Measurements from ENCODE around the gene ONECUT3. TPM values are rescaled to one million over a fixed set of nuclear protein-coding genes. Genes with fewer than 3 reads are reported as not detected.
A peak's percentile ranks its signal among the peaks of the same experiment; 100 is the strongest.

ONECUT3 gene
- total RNA-seq, 1 experiment from 2014 or later: 0.04 TPM

DNA sequence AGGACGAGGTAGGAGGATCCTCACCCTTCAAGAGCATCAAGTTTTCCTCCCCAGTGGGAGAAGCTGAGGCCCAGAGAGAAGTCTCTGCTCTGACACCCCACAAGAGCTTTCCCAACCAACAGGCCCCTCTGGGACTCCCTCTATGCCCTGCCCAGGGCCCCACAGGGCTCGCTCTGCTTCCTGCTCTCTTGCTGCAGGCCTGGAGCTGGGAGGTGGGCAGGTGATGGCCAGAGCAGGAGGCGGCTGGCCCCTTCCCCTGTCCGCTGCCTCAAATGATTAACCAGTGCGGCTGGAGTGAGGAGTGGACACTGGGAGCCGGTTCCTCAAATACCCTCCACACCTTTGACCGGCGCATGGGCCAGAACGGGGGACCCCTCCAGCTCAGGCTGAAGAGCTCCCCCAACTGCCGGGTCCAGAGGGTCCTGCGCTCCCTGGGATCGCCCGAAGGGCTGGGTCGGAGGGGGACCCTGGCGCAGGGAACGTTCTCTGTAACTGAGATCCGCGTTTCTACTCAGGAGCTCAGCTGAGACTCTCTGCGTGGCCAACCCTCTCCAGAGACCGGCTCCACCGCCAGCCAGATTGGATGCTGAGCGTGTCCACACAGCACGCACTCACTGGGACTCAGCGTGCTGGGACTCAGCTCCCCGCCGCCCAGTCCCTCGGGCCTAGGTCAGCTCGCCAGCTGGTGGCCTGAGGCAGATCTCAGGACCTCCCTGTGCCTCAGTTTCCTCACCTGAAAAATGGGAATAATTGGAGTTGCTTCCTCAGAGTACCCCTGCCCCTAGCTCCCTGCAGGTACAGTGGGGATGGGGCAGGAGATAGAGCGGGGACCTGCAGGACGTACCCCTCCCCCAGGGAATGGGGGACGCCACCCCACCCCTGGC lies 6.7 kb upstream of the ONECUT3 start:
- CTCF ChIA-PET: interaction anchor here (0.9 to 4.7 kb wide), 13 partner anchors 12 to 291 kb away, joined by 3 to 35 read pairs (median 5); no protein-coding TSS in a partner anchor

DNA sequence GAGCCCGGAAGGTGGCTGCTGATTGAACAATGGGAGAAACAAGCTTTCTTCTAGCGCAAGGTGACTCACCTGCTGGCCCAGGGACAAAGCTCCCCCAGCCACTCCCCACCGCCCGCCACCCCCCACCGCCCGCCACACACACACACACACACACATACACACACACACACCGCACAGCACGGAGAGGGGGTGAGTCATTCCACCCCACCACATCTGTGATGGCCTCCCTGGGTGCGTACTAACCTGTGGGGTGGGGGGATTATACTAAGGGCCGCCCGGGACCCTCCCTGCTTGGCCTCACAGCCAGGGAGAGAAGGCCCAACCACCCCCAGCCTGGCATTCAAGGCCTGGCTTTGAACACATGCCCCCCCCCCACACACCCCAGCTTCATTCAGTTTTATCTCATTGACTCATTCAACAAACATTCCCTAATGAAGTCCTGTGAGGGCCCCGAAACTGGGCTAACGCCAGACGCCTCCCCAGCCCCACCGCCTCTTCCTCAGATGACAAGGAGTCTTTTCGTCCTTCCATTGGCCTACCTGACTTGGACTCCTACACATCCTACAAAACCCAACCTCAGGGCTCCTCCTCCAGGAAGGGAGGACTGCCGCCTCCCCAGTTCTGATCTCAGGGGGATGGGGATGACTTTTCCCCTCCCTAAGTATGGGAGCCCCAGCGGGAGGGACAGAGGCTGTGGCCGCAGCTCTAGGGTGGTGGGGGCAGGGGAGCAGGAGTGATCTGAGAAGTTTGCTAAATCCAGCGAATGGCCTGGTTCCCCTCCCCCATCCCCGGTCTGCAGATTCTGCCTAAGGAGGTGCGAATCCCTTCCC lies 5.8 kb upstream of the ONECUT3 start:
- CTCF ChIA-PET: interaction anchor here (0.9 to 4.7 kb wide), 12 partner anchors 11 to 292 kb away, joined by 3 to 35 read pairs (median 6); no protein-coding TSS in a partner anchor
- POLR2A ChIA-PET: interaction anchor here (0.9 kb wide), 1 partner anchor 75 kb away, joined by 3 read pairs; no protein-coding TSS in a partner anchor
- Mint-ChIP-seq H3K9me3 (no peaks in the 10 kb centered on the region), H3K27ac (no peak overlapping the region), H3K27me3 (ENCODE audit: low read depth) (peaks cover 96% of the 10 kb centered on the region), H3K4me3 (peak overlapping the region; percentile 65), H3K4me1 (peaks cover 8% of the 10 kb centered on the region), H3K36me3 (no peaks in the 10 kb centered on the region)
- ATAC-seq (peak; percentile 23), DNase-seq (ENCODE audit: low spot score) (peak; percentile 70)
- TF ChIP-seq, protein P1, sequence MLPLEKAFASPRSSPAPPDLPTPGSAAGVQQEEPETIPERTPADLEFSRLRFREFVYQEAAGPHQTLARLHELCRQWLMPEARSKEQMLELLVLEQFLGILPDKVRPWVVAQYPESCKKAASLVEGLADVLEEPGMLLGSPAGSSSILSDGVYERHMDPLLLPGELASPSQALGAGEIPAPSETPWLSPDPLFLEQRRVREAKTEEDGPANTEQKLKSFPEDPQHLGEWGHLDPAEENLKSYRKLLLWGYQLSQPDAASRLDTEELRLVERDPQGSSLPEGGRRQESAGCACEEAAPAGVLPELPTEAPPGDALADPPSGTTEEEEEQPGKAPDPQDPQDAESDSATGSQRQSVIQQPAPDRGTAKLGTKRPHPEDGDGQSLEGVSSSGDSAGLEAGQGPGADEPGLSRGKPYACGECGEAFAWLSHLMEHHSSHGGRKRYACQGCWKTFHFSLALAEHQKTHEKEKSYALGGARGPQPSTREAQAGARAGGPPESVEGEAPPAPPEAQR (CRISPR knock-in tag; IDR thresholded peaks at IDR 0.05): no peak
- TF ChIP-seq, protein P2, sequence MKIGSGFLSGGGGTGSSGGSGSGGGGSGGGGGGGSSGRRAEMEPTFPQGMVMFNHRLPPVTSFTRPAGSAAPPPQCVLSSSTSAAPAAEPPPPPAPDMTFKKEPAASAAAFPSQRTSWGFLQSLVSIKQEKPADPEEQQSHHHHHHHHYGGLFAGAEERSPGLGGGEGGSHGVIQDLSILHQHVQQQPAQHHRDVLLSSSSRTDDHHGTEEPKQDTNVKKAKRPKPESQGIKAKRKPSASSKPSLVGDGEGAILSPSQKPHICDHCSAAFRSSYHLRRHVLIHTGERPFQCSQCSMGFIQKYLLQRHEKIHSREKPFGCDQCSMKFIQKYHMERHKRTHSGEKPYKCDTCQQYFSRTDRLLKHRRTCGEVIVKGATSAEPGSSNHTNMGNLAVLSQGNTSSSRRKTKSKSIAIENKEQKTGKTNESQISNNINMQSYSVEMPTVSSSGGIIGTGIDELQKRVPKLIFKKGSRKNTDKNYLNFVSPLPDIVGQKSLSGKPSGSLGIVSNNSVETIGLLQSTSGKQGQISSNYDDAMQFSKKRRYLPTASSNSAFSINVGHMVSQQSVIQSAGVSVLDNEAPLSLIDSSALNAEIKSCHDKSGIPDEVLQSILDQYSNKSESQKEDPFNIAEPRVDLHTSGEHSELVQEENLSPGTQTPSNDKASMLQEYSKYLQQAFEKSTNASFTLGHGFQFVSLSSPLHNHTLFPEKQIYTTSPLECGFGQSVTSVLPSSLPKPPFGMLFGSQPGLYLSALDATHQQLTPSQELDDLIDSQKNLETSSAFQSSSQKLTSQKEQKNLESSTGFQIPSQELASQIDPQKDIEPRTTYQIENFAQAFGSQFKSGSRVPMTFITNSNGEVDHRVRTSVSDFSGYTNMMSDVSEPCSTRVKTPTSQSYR (CRISPR knock-in tag; IDR thresholded peaks at IDR 0.05): 0 out of 2 replicates have a peak, but pooled peaks have one; percentile 54
- TF ChIP-seq ZNF121 (CRISPR knock-in tag; IDR thresholded peaks at IDR 0.05): no peak
- no peak for TF ChIP-seq JAZF1 (CRISPR knock-in tag; IDR thresholded peaks at IDR 0.05)
- no peak for TF ChIP-seq SOX15 (CRISPR knock-in tag; IDR thresholded peaks at IDR 0.05)
- TF ChIP-seq, protein P3, sequence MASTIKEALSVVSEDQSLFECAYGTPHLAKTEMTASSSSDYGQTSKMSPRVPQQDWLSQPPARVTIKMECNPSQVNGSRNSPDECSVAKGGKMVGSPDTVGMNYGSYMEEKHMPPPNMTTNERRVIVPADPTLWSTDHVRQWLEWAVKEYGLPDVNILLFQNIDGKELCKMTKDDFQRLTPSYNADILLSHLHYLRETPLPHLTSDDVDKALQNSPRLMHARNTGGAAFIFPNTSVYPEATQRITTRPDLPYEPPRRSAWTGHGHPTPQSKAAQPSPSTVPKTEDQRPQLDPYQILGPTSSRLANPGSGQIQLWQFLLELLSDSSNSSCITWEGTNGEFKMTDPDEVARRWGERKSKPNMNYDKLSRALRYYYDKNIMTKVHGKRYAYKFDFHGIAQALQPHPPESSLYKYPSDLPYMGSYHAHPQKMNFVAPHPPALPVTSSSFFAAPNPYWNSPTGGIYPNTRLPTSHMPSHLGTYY (CRISPR knock-in tag; IDR thresholded peaks at IDR 0.05): no peak
- TF ChIP-seq, protein P4, sequence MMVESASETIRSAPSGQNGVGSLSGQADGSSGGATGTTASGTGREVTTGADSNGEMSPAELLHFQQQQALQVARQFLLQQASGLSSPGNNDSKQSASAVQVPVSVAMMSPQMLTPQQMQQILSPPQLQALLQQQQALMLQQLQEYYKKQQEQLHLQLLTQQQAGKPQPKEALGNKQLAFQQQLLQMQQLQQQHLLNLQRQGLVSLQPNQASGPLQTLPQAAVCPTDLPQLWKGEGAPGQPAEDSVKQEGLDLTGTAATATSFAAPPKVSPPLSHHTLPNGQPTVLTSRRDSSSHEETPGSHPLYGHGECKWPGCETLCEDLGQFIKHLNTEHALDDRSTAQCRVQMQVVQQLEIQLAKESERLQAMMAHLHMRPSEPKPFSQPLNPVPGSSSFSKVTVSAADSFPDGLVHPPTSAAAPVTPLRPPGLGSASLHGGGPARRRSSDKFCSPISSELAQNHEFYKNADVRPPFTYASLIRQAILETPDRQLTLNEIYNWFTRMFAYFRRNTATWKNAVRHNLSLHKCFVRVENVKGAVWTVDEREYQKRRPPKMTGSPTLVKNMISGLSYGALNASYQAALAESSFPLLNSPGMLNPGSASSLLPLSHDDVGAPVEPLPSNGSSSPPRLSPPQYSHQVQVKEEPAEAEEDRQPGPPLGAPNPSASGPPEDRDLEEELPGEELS (CRISPR knock-in tag; IDR thresholded peaks at IDR 0.05): no peak
- TF ChIP-seq ZNF263 (CRISPR knock-in tag; IDR thresholded peaks at IDR 0.05; ENCODE audit: low read depth): peak; percentile 90; the same call in 1 of the 2 replicates
- no peak for TF ChIP-seq ZNF232 (CRISPR knock-in tag; IDR thresholded peaks at IDR 0.05)
- no peak for TF ChIP-seq FOXK1 (CRISPR knock-in tag; IDR thresholded peaks at IDR 0.05)

More for the DNA sequence above, 6.7 kb upstream of the ONECUT3 start:
- POLR2A ChIA-PET: interaction anchor here (0.9 kb wide), 1 partner anchor 74 kb away, joined by 3 read pairs; no protein-coding TSS in a partner anchor
- no peaks in the 10 kb centered on the region for H3K36me3 Mint-ChIP-seq
- H3K4me3 Mint-ChIP-seq: peak overlapping the region; percentile 22
- no peaks in the 10 kb centered on the region for H3K9me3 Mint-ChIP-seq
- peaks cover 96% of the 10 kb centered on the region for H3K27me3 Mint-ChIP-seq (ENCODE audit: low read depth)
- TF ChIP-seq ZNF263 (CRISPR knock-in tag; IDR thresholded peaks at IDR 0.05; ENCODE audit: low read depth): peak; percentile 88; the same call in 1 of the 2 replicates
- no peak for TF ChIP-seq ZNF416 (CRISPR knock-in tag; IDR thresholded peaks at IDR 0.05)
- ATAC-seq: no peak
- DNase-seq (ENCODE audit: low spot score): no peak
- H3K27ac Mint-ChIP-seq: no peak overlapping the region
- peaks cover 8% of the 10 kb centered on the region for H3K4me1 Mint-ChIP-seq

All from WTC11 (cell line).